Glomerular endothelial cell (primary cell): ENCODE results near the gene FITM1. TPM values are rescaled to one million over a fixed set of nuclear protein-coding genes. Genes with fewer than 3 reads are reported as not detected.

Source experiments
- DNase-seq: peaks from one replicate; pipeline ENCODE4 v3.0.0-alpha.2; 2011; ENCODE audit warnings: low read depth, low spot score; ENCODE audit errors: extremely low read depth
- total RNA-seq: library from RNA; depleted of rRNA; stranded (reverse); fragments of >200 nt; gene quantifications from 2 replicates; pipeline ENCODE4 v1.2.3, GENCODE V29; 2015

FITM1 gene
- total RNA-seq, 1 donor from 2014 or later, result 0.29 TPM

DNA sequence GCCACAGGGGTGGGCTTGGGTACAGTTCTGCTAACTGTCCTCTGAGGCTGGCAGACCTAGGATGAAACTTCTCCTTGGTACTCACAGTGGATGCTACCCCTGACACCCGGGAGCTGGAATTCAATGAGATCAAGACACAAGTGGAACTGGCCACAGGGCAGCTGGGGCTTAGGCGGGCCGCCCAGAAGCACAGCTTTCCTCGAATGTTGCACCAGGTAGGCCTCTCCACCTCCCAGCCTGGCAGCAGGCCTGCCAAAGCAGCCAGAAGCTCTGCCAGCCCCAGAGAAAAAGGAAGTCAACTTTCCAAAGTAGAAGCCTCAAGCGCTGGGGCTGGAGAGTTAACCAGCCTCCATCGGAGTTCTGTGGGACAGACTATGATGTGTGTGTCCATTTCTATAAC lies 13.3 kb upstream of the FITM1 start:
- DNase-seq, result no peak

- DNase-seq, result no peak
Measured at GRCh38 chr14:24119691-24120090, 10.8 kb upstream of the FITM1 start.

- DNase-seq, result no peak
Measured at GRCh38 chr14:24121210-24121609, 9.2 kb upstream of the FITM1 start.

- DNase-seq, result no peak
Measured at GRCh38 chr14:24122416-24122815, 8.0 kb upstream of the FITM1 start.

DNA sequence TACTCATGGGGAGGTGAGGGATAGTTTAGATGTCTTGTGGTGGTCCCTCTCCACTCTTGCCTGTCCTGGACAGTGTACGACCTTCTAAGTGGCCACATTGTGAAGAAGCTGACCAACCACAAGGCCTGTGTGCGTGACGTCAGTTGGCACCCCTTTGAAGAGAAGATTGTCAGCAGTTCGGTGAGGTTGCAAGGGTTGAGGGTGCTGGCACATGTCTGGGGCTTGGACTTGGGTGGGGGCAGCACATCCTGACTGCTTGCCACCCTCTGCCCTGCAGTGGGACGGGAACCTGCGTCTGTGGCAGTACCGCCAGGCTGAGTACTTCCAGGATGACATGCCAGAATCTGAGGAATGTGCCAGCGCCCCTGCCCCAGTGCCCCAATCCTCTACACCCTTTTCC lies 7.6 kb upstream of the FITM1 start:
- no peak for DNase-seq

DNA sequence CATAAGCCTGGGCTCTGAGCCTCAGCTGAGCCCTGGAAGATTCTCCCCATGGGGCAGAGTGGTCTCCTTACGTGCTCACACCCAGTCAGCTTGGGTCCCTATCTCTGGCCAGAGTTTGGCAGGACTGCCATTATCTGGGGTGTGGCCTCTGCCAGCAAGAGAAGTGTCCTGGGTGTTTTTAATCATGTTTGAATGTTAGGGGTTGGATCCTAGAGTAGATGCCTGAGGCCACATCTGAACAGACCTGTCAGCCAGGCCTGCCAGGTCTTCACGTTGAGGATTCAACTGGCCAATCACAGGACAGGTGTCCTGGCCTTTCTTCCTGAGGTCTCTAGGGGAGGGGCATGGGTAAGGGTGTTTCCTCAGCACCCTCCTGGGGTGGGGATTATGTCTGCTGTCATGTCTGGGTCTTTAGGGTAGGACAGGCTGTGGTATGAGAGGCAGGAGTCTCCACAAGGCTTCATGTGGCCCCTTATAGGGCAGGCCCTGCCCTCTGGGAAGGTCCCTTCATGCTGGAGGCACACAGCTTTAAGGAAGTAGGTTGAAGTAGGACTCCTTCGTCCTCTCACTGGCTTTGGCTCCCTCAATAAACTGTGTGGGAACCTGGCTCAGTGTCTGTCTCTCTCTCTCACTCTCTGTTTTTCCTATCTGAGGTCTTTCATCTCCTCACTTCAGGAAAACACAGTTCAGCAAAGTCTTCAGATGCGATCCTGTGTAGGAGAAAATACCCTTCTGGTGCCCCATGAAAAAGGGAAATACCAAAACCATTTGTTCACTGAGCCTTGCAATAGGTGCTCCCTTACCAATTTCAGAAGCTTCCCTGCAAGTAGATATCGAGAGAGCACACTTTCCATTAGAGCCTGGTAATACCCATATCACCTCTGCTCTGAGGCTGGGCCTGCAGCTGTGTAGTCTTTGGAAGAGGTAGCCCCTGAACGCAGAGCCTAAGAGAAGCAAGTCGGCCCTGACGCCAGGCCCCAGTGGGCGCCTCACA lies 6.7 kb upstream of the FITM1 start:
- no peak for DNase-seq

DNA sequence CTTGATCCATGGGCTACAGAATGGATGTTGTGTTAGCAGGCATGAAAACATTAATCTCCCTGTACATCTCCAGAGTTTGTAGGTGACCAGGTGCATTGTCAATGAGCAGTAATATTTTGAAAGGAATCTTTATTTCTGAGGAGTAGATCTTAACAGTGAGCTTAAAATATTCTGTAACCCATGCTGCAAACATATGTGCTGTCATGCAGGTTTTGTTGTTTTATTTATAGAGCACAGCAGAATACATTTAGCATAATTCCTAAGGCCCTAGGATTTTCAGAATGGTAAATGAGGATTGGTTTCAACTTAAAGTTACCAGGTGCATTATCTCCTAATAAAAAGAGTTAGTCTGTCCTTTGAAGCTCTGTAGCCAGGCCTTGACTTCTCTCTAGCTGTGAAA lies 3.5 kb upstream of the FITM1 start:
- DNase-seq, result no peak

DNA sequence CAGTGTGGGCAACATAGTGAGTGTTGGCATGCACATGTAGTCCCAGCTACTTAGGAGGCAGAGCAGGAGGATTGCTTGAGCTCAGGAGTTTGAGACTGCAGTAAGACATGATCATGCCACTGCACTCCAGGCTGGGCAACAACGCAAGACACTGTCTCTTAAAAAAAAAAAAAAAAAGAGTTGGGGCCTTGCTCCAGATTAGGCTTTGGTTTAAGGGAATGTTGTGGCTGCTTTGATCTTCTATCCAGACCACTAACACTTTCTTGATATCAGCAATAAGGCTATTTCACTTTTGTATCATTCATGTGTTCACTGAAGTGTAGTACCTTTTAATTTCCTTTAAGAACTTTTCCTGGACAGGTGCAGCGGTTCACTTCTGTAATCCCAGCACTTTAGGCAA lies 2.8 kb upstream of the FITM1 start:
- DNase-seq, result no peak

GRCh38 chr14:24129410-24129998 lies 955 bp upstream of the FITM1 start:
- no peak for DNase-seq

DNA sequence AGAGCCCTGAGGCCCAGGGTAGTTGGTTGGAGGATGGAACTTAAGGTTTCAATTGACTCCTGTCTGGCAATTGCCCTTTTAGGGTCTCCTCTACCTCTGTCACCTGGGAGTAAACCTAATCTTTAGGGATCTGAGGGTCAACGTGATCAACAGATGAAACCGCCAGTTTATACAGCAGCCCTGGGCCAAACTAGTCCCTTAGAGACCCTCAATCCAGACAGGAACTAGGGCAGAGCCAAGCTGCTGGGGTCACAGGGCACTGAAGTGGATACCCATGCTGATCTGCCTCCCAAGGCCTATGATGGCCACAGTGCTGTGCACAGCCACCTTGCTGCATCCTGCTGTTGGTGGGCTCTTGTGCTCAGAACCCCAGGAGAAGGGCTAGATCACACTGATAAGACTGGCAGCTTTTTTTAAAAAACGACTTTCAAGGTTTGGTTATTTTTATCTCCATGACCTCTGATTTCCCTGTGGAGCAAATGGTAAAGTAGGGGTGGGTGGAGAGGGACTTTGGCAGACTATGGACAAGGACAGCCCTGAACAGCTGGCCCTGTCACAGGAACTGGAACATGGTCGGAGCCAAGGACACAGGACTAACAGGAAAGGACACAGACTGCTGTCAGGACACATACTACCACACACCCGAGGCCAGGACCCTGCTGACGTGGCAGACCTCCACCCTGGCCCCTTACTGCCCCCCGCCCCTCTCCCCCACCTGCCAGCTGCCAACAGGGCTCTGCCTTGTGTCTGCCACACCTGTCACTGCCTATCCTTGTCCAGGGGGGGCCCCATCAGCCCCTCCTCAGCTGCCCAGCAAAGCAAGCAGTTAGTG lies 474 bp downstream of the FITM1 start:
- no peak for DNase-seq

GRCh38 chr14:24131549-24131966 lies 1.1 kb downstream of the FITM1 start:
- DNase-seq, result no peak

- DNase-seq, result no peak
Measured at GRCh38 chr14:24132061-24132685, 1.7 kb downstream of the FITM1 start.

GRCh38 chr14:24132976-24133375 lies 2.5 kb downstream of the FITM1 start:
- no peak for DNase-seq

GRCh38 chr14:24133735-24134134 lies 3.3 kb downstream of the FITM1 start:
- DNase-seq, result no peak

GRCh38 chr14:24135584-24135833 lies 5.0 kb downstream of the FITM1 start:
- no peak for DNase-seq

GRCh38 chr14:24135834-24136683 lies 5.6 kb downstream of the FITM1 start, which contains the start of gene PSME1:
Gene PSME1 (plus strand): TSS chr14:24136194. CDS start chr14:24136263, 69 bp downstream.
- no peak for DNase-seq

GRCh38 chr14:24136684-24137528 lies 6.4 kb downstream of the FITM1 start:
- DNase-seq, result no peak

DNA sequence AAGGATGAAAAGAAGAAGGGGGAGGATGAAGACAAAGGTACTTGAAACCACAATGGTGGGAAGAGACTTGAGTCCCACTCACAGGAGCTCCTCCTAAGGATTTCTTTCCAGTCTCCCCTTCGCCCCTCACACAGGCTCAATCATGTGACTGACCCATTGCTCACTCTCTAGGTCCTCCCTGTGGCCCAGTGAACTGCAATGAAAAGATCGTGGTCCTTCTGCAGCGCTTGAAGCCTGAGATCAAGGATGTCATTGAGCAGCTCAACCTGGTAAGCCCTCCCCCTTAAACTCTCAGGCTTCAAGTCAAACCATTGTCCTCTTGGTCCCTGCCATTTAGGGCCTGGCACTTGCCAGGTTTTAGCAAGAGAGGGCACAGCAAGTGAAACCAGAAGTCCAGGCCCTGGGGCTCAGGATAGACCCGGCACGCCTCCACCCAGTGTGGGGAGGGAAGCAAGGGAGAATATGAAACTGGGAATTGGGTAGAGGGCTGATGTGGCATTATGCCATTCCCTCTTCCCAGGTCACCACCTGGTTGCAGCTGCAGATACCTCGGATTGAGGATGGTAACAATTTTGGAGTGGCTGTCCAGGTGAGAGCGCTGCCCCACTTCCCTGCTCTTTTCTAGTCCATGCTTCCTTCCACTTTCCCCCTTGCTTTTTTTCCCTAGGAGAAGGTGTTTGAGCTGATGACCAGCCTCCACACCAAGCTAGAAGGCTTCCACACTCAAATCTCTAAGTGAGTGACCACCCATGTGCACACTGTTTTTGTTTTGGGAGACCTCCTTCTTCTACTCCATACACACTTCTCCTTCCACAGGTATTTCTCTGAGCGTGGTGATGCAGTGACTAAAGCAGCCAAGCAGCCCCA lies 7.3 kb downstream of the FITM1 start:
- no peak for DNase-seq
